ENCODE measurements around the gene SLC14A1. TPM values are rescaled to one million over a fixed set of nuclear protein-coding genes. Genes with fewer than 3 reads are reported as not detected.

The SLC14A1 gene
- total and polyA plus RNA-seq, 2 donors (not counting 1 experiment from before 2014, with no cell fraction given): 5.8 to 6.4 TPM

- H3K36me3 ChIP-seq (replicated peaks in 1 of 2; ENCODE audit: control extremely low read depth in 1 of 2, control insufficient read depth in 1 of 2, extremely low read depth in 1 of 2, insufficient read depth in 2 of 2, low read length in 1 of 2): no peaks in the 10 kb centered on the region
- no peak overlapping the region for H3K4me2 ChIP-seq (replicated peaks; ENCODE audit: low read depth, low read length, poor library complexity, severe bottlenecking)
- POLR2A ChIA-PET: no interaction called here
- intact Hi-C loops (cut with micrococcal nuclease): no loop called here
- H3K27me3 ChIP-seq (replicated peaks in 1 of 4; ENCODE audit: control extremely low read depth in 1 of 4, control insufficient read depth in 3 of 4, insufficient read depth in 4 of 4, low read length in 3 of 4): no peaks in the 10 kb centered on the region
- Mint-ChIP-seq H3K9me3 (ENCODE audit: insufficient read depth) (no peaks in the 10 kb centered on the region), H3K4me1 (no peaks in the 10 kb centered on the region), H3K27me3 (no peaks in the 10 kb centered on the region), H3K27ac (no peak overlapping the region), H3K4me3 (no peak overlapping the region)
- ATAC-seq (ENCODE audit: low read depth): no peak
- H4K20me1 ChIP-seq (ENCODE audit: control insufficient read depth, insufficient read depth, low read length, poor library complexity, severe bottlenecking): no peaks in the 10 kb centered on the region
- H3K27ac ChIP-seq (ENCODE audit: low read length in 2 of 2): no peak overlapping the region
- H3K9me3 ChIP-seq (ENCODE audit: control extremely low read depth in 1 of 3, control insufficient read depth in 2 of 3, insufficient read depth in 1 of 3, low read length in 2 of 3): no peaks in the 10 kb centered on the region
- no peak overlapping the region for H3K9ac ChIP-seq (ENCODE audit: low read length)
- WGBS (ENCODE audit: insufficient coverage): 95% methylated on average over 2 of the region's 5 CpGs
- no peaks in the 10 kb centered on the region for H3K79me2 ChIP-seq (ENCODE audit: control insufficient read depth, insufficient read depth, low read length)
- CTCF ChIA-PET: no interaction called here
- H3K4me1 ChIP-seq (ENCODE audit: control insufficient read depth in 2 of 2, insufficient read depth in 2 of 2, low read length in 2 of 2): no peaks in the 10 kb centered on the region
- no peak overlapping the region for H2AFZ ChIP-seq (ENCODE audit: insufficient read depth, low read depth, low read length, poor library complexity, severe bottlenecking)
- no peak overlapping the region for H3K4me3 ChIP-seq (ENCODE audit: control extremely low read depth in 1 of 5, extremely low read depth in 1 of 5, insufficient read depth in 1 of 5, low read depth in 2 of 5, low read length in 4 of 5)
- TF ChIP-seq, protein P1, sequence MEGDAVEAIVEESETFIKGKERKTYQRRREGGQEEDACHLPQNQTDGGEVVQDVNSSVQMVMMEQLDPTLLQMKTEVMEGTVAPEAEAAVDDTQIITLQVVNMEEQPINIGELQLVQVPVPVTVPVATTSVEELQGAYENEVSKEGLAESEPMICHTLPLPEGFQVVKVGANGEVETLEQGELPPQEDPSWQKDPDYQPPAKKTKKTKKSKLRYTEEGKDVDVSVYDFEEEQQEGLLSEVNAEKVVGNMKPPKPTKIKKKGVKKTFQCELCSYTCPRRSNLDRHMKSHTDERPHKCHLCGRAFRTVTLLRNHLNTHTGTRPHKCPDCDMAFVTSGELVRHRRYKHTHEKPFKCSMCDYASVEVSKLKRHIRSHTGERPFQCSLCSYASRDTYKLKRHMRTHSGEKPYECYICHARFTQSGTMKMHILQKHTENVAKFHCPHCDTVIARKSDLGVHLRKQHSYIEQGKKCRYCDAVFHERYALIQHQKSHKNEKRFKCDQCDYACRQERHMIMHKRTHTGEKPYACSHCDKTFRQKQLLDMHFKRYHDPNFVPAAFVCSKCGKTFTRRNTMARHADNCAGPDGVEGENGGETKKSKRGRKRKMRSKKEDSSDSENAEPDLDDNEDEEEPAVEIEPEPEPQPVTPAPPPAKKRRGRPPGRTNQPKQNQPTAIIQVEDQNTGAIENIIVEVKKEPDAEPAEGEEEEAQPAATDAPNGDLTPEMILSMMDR (IDR thresholded peaks at IDR 0.05): no peak
- no peak for TF ChIP-seq EZH2 (IDR thresholded peaks at IDR 0.05; ENCODE audit: borderline replicate concordance, insufficient read depth, low read depth, low read length, poor library complexity, severe bottlenecking)
- DNase-seq: no peak
Observed at GRCh38 chr18:45792506-45793263, 68.7 kb downstream of the SLC14A1 start.

DNA sequence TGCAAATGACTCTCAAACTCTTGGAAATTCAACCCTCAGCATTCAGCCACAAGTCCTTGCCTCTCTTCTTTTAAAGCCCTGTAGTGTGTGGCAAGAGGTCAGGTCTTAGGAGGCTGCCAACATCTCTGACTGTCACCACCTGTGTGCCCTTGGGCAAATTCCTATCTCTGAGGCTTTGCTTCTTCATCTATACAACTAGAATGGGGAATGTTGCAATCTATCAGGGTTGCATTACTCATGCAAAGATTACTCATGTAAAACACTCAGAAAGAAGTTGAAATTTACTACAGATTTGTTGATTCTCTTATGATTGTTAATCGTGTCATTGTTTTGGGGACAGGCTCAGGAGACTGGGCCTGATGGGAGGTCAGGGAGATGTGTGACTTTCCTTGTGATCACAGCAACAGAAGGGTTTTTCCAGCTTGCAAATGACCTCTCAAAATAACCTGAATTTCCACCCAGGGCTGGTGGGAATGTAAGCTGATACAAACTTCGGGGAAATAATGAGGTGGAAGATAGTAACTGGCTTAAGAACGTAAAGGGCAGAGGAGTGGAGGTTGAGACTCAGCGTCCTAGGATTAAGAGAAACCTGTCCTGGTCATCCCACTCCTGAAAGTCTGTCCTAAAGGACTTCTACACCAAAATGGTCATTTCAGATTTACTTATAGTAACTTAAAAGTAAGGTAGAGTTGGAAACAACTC is 69.4 kb downstream of the SLC14A1 start:
- Histone ChIP-seq H3K79me2 (ENCODE audit: control insufficient read depth, insufficient read depth, low read length) (no peaks in the 10 kb centered on the region), H3K4me3 (ENCODE audit: control extremely low read depth in 1 of 5, extremely low read depth in 1 of 5, insufficient read depth in 1 of 5, low read depth in 2 of 5, low read length in 4 of 5) (no peak overlapping the region), H3K27ac (ENCODE audit: low read length in 2 of 2) (no peak overlapping the region), H2AFZ (ENCODE audit: insufficient read depth, low read depth, low read length, poor library complexity, severe bottlenecking) (no peak overlapping the region), H3K9ac (ENCODE audit: low read length) (no peak overlapping the region), H3K4me1 (ENCODE audit: control insufficient read depth in 2 of 2, insufficient read depth in 2 of 2, low read length in 2 of 2) (no peaks in the 10 kb centered on the region), H3K9me3 (ENCODE audit: control extremely low read depth in 1 of 3, control insufficient read depth in 2 of 3, insufficient read depth in 1 of 3, low read length in 2 of 3) (no peaks in the 10 kb centered on the region), H3K4me2 (replicated peaks; ENCODE audit: low read depth, low read length, poor library complexity, severe bottlenecking) (no peak overlapping the region), H3K27me3 (replicated peaks in 1 of 4; ENCODE audit: control extremely low read depth in 1 of 4, control insufficient read depth in 3 of 4, insufficient read depth in 4 of 4, low read length in 3 of 4) (no peaks in the 10 kb centered on the region), H4K20me1 (ENCODE audit: control insufficient read depth, insufficient read depth, low read length, poor library complexity, severe bottlenecking) (no peaks in the 10 kb centered on the region), H3K36me3 (replicated peaks in 1 of 2; ENCODE audit: control extremely low read depth in 1 of 2, control insufficient read depth in 1 of 2, extremely low read depth in 1 of 2, insufficient read depth in 2 of 2, low read length in 1 of 2) (no peaks in the 10 kb centered on the region)
- no peaks in the 10 kb centered on the region for H3K4me1 Mint-ChIP-seq
- POLR2A ChIA-PET: no interaction called here
- DNase-seq (no peak), ATAC-seq (ENCODE audit: low read depth) (no peak)
- H3K27ac Mint-ChIP-seq: no peak overlapping the region
- intact Hi-C loops (cut with micrococcal nuclease): no loop called here
- no CpG with 5 or more reads among the region's 4 CpGs for WGBS (ENCODE audit: insufficient coverage)
- TF ChIP-seq EZH2 (IDR thresholded peaks at IDR 0.05; ENCODE audit: borderline replicate concordance, insufficient read depth, low read depth, low read length, poor library complexity, severe bottlenecking): no peak
- TF ChIP-seq, protein P1 (IDR thresholded peaks at IDR 0.05): no peak
- no peaks in the 10 kb centered on the region for H3K27me3 Mint-ChIP-seq
- H3K9me3 Mint-ChIP-seq (ENCODE audit: insufficient read depth): no peaks in the 10 kb centered on the region
- no peak overlapping the region for H3K4me3 Mint-ChIP-seq
- CTCF ChIA-PET: no interaction called here
